Measurements from ENCODE around the gene IER5L.

The IER5L gene

GRCh38 chr9:129160712-129161533, 17.1 kb downstream of the IER5L start:
- no peak for DNase-seq

GRCh38 chr9:129156163-129156562, 21.9 kb downstream of the IER5L start:
- no peak for DNase-seq

GRCh38 chr9:129154866-129155477, 23.1 kb downstream of the IER5L start:
- DNase-seq, result no peak

GRCh38 chr9:129151469-129151868, 26.6 kb downstream of the IER5L start:
- no peak for DNase-seq

GRCh38 chr9:129150672-129151211, 27.3 kb downstream of the IER5L start:
- no peak for DNase-seq

GRCh38 chr9:129150122-129150521, 27.9 kb downstream of the IER5L start:
- no peak for DNase-seq

GRCh38 chr9:129149442-129149841, 28.6 kb downstream of the IER5L start:
- DNase-seq, result no peak

GRCh38 chr9:129148463-129149204, 29.4 kb downstream of the IER5L start:
- no peak for DNase-seq

- DNase-seq, result no peak
Measured at GRCh38 chr9:129146441-129146941, 31.6 kb downstream of the IER5L start.

GRCh38 chr9:129145841-129146292, 32.2 kb downstream of the IER5L start:
- DNase-seq, result no peak

GRCh38 chr9:129145316-129145715, 32.7 kb downstream of the IER5L start:
- DNase-seq, result no peak

- DNase-seq, result peak; percentile 86
Measured at GRCh38 chr9:129143031-129143927, 34.8 kb downstream of the IER5L start.

- no peak for DNase-seq
Measured at GRCh38 chr9:129142138-129142935, 35.7 kb downstream of the IER5L start.

- DNase-seq, result peak; percentile 13
Measured at GRCh38 chr9:129141066-129142041, 36.7 kb downstream of the IER5L start.

GRCh38 chr9:129140397-129141065, 37.5 kb downstream of the IER5L start:
- peak; percentile 37 for DNase-seq

- peak; percentile 92 for DNase-seq
Measured at GRCh38 chr9:129139993-129140396, 38.1 kb downstream of the IER5L start.

- DNase-seq, result peak; percentile 85
Measured at GRCh38 chr9:129139233-129139992, 38.6 kb downstream of the IER5L start.

- no peak for DNase-seq
Measured at GRCh38 chr9:129138476-129139232, 39.4 kb downstream of the IER5L start.
